GM18909 (cell line): Measurements from ENCODE around the gene RUSF1.

ENCODE experiments used
- ATAC-seq: cut with Tn5 transposase; IDR thresholded peaks from one replicate; pipeline ENCODE4 v1.9.1; 2021; ENCODE audit warnings: mild to moderate bottlenecking; ENCODE audit not compliant: unreplicated experiment, poor library complexity

The RUSF1 gene

GRCh38 chr16:31473264-31473984, 34.8 kb downstream of the RUSF1 start:
- no peak for ATAC-seq

- ATAC-seq, result peak; percentile 70
These were observed 35.4 kb downstream of the RUSF1 start for GRCh38 chr16:31472709-31473203.

GRCh38 chr16:31471875-31472708, 36.1 kb downstream of the RUSF1 start, which contains the start of gene TGFB1I1:
TGFB1I1 (plus strand) TSS chr16:31472152; CDS start chr16:31472189, 37 bp downstream.
- no peak for ATAC-seq

- no peak for ATAC-seq
These were observed 36.8 kb downstream of the RUSF1 start for GRCh38 chr16:31471241-31471874.

- no peak for ATAC-seq
These were observed 37.6 kb downstream of the RUSF1 start for GRCh38 chr16:31470615-31471014.

- ATAC-seq, result no peak
These were observed 40.3 kb downstream of the RUSF1 start for GRCh38 chr16:31467858-31468257.

GRCh38 chr16:31467151-31467773, 40.9 kb downstream of the RUSF1 start:
- ATAC-seq, result peak; percentile 65

GRCh38 chr16:31466381-31466841, 41.8 kb downstream of the RUSF1 start:
- no peak for ATAC-seq

- ATAC-seq, result no peak
These were observed 42.3 kb downstream of the RUSF1 start for GRCh38 chr16:31465788-31466370.

- no peak for ATAC-seq
These were observed 43.4 kb downstream of the RUSF1 start for GRCh38 chr16:31464781-31465260.

GRCh38 chr16:31464348-31464769, 43.8 kb downstream of the RUSF1 start:
- ATAC-seq, result no peak

GRCh38 chr16:31461921-31462804, 46.0 kb downstream of the RUSF1 start:
- ATAC-seq, result no peak

- no peak for ATAC-seq
These were observed 46.8 kb downstream of the RUSF1 start for GRCh38 chr16:31461201-31461920.

GRCh38 chr16:31460582-31461002, 47.6 kb downstream of the RUSF1 start:
- no peak for ATAC-seq

GRCh38 chr16:31459687-31460581, 48.3 kb downstream of the RUSF1 start:
- ATAC-seq, result peak; percentile 75

- ATAC-seq, result peak; percentile 76
These were observed 49.1 kb downstream of the RUSF1 start, which contains the start of gene ARMC5 for GRCh38 chr16:31458844-31459686. ARMC5 (plus strand) TSS chr16:31459501; CDS start chr16:31459525, 24 bp downstream.
